Sciatic nerve (tissue), 2 donors: ENCODE data around the gene DCAKD. TPM values are rescaled to one million over a fixed set of nuclear protein-coding genes. Genes with fewer than 3 reads are reported as not detected.

Experiments used
- ATAC-seq: fragments of 200-7000 bp; cut with Tn5 transposase; one replicate; pipeline ENCODE4 v1.9.1; 2020; ENCODE audit warnings: mild to moderate bottlenecking, moderate library complexity
- DNase-seq: peaks from one replicate; pipeline ENCODE4 v3.0.0-alpha.2; 2020; ENCODE audit warnings: low spot score
- intact Hi-C: fragments of 100-400 bp; cut with DNase I; formaldehyde crosslinking; loops from one replicate; pipeline ENCODE4 v1.14.2; 2022
- total RNA-seq: library from RNA; stranded (reverse); fragmentation: NEBNext Ultra II Directional; extraction: Animal tissue kit (Norgen Biotek cat#: 25700); gene quantifications from one replicate; pipeline ENCODE4 v1.2.1, GENCODE V29; 2021
- donor health status: DM: no; HTN: no; CAD: no.
- donor health status: DM: no; HTN: no; CAD: no.

Gene DCAKD
- total RNA-seq, 1 donor from 2014 or later = 40.9 TPM

DNA sequence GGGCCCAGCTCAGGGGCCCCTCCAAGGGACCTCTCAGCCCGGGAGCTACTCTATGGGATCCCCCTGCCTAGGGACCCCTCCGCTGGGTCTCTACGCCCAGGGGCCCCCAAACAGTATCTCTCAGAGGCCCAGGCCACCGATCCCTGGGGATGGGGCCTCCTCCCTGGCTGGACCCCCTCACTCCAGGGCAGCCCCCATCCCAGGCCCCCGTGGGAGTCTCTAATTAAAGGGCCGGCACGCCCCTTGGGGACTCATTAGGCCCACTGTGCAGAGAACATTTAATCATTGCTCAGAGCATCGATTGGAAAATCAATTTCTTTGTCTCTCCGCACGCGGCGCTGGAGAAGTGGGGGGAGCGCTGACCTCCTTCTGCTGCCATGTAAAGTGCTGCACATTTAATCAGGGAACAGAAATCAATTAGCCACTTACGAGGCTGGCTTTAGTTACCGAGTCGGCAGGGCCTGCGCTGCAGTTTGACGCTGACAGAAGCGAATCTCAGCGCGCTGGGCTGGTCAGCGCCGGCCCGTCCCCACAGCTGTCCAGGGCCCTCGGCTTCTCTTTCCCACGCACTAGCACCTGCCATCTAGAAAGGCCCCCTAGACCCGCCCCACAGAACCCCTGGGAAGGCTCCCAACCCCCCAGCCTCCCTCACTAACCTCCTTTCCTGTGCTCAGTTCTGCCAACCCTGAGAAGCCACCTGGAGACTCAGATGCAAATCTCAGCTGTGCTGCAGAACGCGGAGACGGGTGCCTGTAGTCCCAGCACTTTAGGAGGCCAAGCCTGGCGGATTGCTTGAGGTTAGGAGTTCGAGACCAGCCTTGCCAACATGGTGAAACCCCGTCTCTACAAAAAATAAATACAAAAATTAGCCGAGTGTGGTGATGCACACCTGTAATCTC lies 63.1 kb downstream of the DCAKD start:
- DNase-seq (no peak), ATAC-seq (no peak)
- intact Hi-C loops = no loop called here

DNA sequence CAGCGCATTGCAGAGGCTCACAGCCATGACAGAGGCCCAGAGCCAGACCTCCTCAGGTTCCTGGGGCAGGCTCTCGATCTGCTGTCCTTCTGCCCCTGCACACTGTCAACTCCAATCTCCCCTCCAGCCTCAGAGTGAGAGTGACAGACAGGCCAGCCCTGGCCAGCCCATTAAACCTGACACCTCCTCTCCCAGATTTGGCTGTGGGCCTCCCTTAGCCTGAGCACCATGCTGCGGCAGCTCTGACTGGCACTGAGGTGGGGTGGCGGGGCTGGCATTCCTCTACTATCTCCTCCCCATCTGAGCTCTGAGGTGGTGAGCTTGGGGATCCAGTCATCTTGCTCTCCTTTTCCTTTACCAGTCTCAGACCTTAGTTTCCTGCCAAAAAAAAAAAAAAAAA lies 67.9 kb downstream of the DCAKD start:
- intact Hi-C loops = no loop called here
- ATAC-seq (no peak), DNase-seq (no peak)

GRCh38 chr17:44982113-44982702 lies 69.2 kb downstream of the DCAKD start:
- no peak for DNase-seq
- no peak for ATAC-seq
- intact Hi-C loops = no loop called here

DNA sequence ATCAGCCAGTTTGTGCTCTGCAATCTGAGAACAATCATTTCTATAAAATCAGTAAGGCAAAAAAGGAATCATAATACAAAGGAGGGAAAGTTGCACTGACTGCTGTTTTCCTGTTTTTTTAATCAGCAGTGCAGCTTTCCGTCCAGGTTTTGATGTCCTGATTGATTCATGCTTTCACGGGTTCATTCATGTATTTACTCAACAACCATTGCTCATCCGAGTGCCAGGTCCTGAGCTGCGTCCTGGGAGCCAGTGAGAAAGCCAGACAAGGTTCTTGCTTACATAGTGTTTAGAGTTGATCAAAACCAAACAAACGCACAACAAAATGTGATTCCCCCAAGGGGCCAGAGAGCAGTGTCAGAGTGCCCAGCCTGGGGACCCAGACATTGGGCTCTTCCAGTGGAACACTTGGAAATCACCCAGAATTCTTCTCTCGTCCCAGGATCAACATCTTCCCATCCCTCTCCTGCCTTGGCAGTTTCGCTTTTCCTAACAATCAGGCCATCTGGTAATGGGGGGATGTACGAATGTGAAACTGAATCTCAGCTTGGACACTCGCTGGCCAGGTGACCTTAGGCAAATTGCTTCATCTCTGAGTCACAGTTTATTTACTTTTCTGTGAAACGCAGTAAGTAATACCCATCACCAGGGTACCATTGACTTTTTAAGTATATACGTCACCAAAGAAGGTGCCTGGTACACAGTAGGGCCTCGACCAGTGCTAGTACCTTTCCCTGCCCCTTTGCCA lies 70.0 kb downstream of the DCAKD start:
- no peak for DNase-seq
- no peak for ATAC-seq
- intact Hi-C loops = no loop called here

DNA sequence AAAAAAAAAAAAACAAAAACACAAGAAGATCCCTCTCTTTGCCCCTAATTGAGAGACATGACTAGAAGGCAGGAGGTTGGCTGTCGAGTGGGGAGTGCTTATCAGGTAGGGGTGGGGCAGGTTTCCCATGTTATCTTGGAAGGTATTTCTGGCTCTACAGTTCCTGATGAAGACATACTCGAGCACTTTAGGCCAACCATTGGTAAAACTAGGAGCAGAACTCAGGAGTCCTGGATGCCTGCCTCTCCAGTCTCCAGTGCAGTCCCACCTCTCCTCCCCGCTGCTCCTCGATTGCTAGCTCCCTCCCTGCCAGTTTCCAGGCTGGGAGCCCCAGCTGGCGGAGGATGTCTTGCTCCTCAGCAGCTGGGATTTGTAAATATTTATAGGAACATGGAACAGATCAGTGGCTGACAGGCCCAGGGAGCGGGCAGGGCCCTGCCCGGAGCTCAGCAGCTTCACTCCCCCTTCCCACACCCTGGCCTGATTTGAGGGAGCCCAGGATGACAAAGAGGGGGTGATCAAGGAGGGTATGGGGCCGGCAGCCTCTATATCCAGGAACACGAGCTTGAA lies 71.9 kb downstream of the DCAKD start:
- ATAC-seq (no peak), DNase-seq (no peak)
- intact Hi-C loops = no loop called here

DNA sequence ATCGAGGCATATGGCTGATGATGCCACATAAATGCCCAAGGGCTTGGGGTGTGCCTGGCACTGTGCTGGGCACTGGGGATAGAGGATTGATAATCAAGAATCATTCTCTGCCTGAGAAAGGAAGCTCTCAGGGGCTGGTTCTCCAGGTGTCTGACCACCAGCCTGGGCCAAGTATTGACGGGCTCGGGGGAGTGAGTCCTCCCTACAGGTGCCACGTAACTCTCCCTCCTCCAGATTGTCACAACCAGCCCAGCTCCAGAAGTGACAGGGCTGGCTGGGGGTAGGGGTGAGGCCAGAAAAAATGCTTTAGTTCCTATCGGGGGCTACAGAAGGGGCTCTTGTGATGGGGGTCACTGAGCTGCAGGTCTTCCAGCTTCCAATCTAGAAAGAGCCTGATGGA lies 72.6 kb downstream of the DCAKD start:
- no peak for DNase-seq
- no peak for ATAC-seq
- intact Hi-C loops = no loop called here

GRCh38 chr17:44977814-44978550 lies 73.5 kb downstream of the DCAKD start:
- DNase-seq (no peak), ATAC-seq (no peak)
- intact Hi-C loops = no loop called here

GRCh38 chr17:44977065-44977464 lies 74.4 kb downstream of the DCAKD start:
- DNase-seq (no peak), ATAC-seq (no peak)
- intact Hi-C loops = no loop called here

DNA sequence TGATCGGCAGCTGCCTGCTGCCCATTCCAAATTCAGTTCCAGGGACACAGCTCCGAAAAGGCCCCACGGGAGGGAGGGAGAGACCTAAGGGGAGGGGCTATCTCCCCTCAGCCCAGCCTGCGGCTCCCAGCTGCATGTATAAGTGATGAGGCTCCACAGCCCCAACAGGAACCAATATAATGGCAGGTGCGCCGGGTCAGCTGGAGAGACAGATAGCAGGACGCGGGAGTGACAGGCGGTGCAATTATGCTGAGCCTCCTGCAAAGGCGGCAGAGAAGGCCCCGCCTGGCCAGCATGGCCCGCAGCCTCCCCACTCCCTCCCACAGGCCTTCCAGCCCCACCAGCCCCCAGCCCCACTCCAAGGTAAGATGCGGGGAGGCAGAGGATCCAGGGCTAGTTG lies 75.2 kb downstream of the DCAKD start:
- intact Hi-C loops = no loop called here
- no peak for DNase-seq
- ATAC-seq = no peak

Other genes with a start within 250 kb of the DCAKD start
- 7.9 TPM for gene GJC1, start 221.3 kb downstream of the DCAKD start, total RNA-seq
- 5.8 TPM for gene HIGD1B, start 203.7 kb downstream of the DCAKD start, total RNA-seq
- gene EFTUD2, start 152.2 kb downstream of the DCAKD start, total RNA-seq = 75.2 TPM
- 9.2 TPM for gene GFAP, start 136.1 kb downstream of the DCAKD start, total RNA-seq
- 0.40 TPM for gene KIF18B, start 103.9 kb downstream of the DCAKD start, total RNA-seq
- gene C1QL1, start 83.3 kb downstream of the DCAKD start, total RNA-seq = 6.0 TPM
- 98.4 TPM for gene NMT1, start 9.7 kb upstream of the DCAKD start, total RNA-seq
- gene PLCD3, start 80.9 kb upstream of the DCAKD start, total RNA-seq = 79.4 TPM
- gene ACBD4, start 84.1 kb upstream of the DCAKD start, total RNA-seq = 26.4 TPM
- 39.1 TPM for gene HEXIM1, start 96.8 kb upstream of the DCAKD start, total RNA-seq
- gene HEXIM2, start 110.2 kb upstream of the DCAKD start, total RNA-seq = 6.8 TPM
- gene FMNL1, start 170.3 kb upstream of the DCAKD start, total RNA-seq = 39.6 TPM
- gene SPATA32, start 210.5 kb upstream of the DCAKD start, total RNA-seq = not detected